ENCODE results near the gene NPAS3. TPM values are rescaled to one million over a fixed set of nuclear protein-coding genes. Genes with fewer than 3 reads are reported as not detected.

The NPAS3 gene
- total RNA-seq, 4 donors from 2014 or later, result 1.5 to 12.3 (median 3.4) TPM

DNA sequence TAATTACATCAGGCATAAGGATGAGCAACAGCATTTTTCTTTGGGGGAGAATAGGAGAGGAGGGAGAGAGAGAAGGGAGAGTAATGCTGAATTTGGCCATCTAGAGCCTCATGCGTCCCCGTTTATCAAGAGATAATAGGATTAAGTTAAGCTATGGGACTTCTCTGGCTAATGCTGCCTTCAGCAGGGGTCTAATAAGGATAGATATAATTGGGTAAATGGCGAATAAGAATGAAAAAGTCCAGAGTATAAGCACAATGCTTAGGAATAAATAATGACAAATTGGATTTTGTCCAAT lies 542.2 kb downstream of the NPAS3 start:
- no peak overlapping the region for H3K27ac ChIP-seq
- WGBS, 2 donors, result 91 to 95% methylated on average over 3 of the region's 3 CpGs
- H3K9me3 ChIP-seq, result no peaks in the 10 kb centered on the region
- peaks cover 0 to 10% (median 0%) of the 10 kb centered on the region in 4 donors for H3K4me1 ChIP-seq
- no peak for DNase-seq (ENCODE audit: low spot score in 2 of 2)
- no peaks in the 10 kb centered on the region for H3K36me3 ChIP-seq
- H3K27me3 ChIP-seq, result no peaks in the 10 kb centered on the region
- no peak for TF ChIP-seq POLR2A (IDR thresholded peaks at IDR 0.05)
- H3K4me3 ChIP-seq, result no peak overlapping the region

DNA sequence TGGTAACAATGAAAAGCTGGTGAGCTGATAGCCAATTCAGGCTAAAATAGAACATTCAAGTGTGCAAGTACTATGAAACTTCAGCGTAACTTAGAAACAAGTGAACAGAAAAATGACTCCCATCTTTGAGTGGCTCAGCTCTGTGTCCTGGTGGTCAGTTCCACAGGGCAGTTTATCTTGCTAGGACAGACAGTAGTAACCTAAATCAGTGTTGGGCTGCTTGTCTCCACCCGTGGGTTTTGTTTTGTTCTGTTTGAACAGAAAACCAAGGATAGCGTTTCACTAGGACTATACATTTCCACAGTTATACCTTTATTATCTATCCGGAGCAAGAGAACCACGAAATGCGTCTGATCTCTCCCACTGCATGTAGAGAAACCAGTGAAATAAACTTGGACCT lies 544.4 kb downstream of the NPAS3 start:
- Histone ChIP-seq H3K27me3 (no peaks in the 10 kb centered on the region), H3K36me3 (no peaks in the 10 kb centered on the region), H3K9me3 (no peaks in the 10 kb centered on the region), H3K4me3 (no peak overlapping the region), H3K27ac (no peak overlapping the region), H3K4me1 (peaks cover 0 to 10% (median 0%) of the 10 kb centered on the region in 4 donors)
- TF ChIP-seq EP300 (IDR thresholded peaks at IDR 0.05) (no peak), POLR2A (IDR thresholded peaks at IDR 0.05) (no peak)
- TF ChIP-seq, protein P1, sequence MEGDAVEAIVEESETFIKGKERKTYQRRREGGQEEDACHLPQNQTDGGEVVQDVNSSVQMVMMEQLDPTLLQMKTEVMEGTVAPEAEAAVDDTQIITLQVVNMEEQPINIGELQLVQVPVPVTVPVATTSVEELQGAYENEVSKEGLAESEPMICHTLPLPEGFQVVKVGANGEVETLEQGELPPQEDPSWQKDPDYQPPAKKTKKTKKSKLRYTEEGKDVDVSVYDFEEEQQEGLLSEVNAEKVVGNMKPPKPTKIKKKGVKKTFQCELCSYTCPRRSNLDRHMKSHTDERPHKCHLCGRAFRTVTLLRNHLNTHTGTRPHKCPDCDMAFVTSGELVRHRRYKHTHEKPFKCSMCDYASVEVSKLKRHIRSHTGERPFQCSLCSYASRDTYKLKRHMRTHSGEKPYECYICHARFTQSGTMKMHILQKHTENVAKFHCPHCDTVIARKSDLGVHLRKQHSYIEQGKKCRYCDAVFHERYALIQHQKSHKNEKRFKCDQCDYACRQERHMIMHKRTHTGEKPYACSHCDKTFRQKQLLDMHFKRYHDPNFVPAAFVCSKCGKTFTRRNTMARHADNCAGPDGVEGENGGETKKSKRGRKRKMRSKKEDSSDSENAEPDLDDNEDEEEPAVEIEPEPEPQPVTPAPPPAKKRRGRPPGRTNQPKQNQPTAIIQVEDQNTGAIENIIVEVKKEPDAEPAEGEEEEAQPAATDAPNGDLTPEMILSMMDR (IDR thresholded peaks at IDR 0.05), result no peak
- WGBS, 2 donors, result 90 to 92% methylated on average over 6 of the region's 6 CpGs
- DNase-seq (ENCODE audit: low spot score in 2 of 2), result no peak

DNA sequence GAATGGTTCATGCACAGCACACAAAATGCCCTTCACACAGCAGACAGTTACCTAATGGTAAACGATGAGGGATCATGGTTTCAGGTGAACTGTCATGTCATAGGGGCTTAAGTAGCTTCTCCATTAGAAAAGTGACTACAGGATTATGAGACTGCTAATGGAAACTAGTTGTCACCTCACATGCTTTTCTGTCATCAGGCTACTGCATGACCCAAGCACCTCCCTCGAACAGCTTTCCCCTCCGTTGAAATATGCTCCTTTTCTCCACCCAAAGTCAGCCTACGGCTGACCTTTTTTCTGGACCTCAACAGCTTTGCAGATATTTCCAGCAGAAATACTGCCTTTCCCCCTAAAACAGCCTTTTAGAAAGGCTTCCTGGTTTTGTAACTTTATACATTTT lies 544.9 kb downstream of the NPAS3 start:
- TF ChIP-seq POLR2A (IDR thresholded peaks at IDR 0.05) (no peak), EP300 (IDR thresholded peaks at IDR 0.05) (no peak)
- TF ChIP-seq, protein P1 (IDR thresholded peaks at IDR 0.05), result no peak
- no peaks in the 10 kb centered on the region for H3K9me3 ChIP-seq
- peaks cover 0 to 10% (median 0%) of the 10 kb centered on the region in 4 donors for H3K4me1 ChIP-seq
- WGBS, 2 donors, result 68 to 78% methylated on average over 4 of the region's 4 CpGs
- no peaks in the 10 kb centered on the region for H3K36me3 ChIP-seq
- no peak overlapping the region for H3K4me3 ChIP-seq
- no peaks in the 10 kb centered on the region for H3K27me3 ChIP-seq
- no peak overlapping the region for H3K27ac ChIP-seq
- no peak for DNase-seq (ENCODE audit: low spot score in 2 of 2)

DNA sequence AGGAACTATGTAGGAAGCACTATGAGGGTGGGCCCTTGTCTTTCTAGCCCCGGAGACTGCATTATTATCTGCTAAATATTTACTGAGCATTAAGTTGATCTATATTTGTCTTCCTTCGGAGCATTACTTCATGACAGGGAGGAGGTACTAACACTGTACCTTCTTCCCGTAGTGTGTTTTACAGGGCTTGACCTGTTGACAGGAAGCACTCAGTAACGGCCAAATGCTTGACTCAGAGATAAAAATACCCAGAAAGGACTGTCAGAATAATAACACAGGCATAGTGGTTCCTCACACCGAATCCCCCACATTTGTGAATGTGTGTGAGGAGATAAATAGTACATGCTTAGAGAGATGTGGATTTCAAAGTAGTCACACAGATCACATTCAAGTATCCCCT lies 545.6 kb downstream of the NPAS3 start:
- Histone ChIP-seq H3K36me3 (no peaks in the 10 kb centered on the region), H3K27ac (no peak overlapping the region), H3K27me3 (no peaks in the 10 kb centered on the region), H3K4me1 (peaks cover 0 to 10% (median 0%) of the 10 kb centered on the region in 4 donors), H3K9me3 (no peaks in the 10 kb centered on the region), H3K4me3 (no peak overlapping the region)
- WGBS, 2 donors, result 39 to 58% methylated on average over 5 of the region's 5 CpGs
- TF ChIP-seq POLR2A (IDR thresholded peaks at IDR 0.05) (no peak), EP300 (IDR thresholded peaks at IDR 0.05) (no peak)
- TF ChIP-seq, protein P1 (IDR thresholded peaks at IDR 0.05), result no peak
- no peak for DNase-seq (ENCODE audit: low spot score in 2 of 2)

DNA sequence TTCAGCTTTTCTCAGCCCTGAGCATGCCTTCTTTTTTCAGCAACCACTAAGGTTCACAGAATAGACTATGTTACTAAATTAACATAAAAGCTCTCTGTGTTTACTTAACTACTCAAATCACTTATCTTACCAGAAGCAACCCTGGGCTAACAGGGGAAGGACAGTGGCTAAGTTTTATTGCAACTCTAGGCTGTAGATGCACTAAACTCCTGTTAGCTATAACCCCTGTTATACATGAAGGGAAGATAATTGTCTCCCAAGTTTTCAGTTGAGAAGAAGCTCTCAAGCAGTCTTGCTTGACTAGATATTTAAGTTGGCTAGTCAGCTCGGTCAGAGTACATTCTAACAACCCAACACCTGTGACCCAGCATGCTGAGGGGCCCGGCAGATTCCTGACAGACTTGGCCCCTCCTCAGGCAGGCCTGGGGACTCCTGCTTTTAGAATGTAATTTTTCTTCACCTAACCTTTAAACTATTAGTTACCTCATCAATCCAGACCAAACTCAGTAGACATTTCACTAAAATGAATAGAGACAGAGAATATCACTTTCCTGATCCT lies 547.7 kb downstream of the NPAS3 start:
- Histone ChIP-seq H3K36me3 (no peaks in the 10 kb centered on the region), H3K4me1 (peaks cover 0 to 4% (median 0%) of the 10 kb centered on the region in 4 donors), H3K27me3 (no peaks in the 10 kb centered on the region), H3K4me3 (no peak overlapping the region), H3K27ac (no peak overlapping the region), H3K9me3 (no peaks in the 10 kb centered on the region)
- no peak for TF ChIP-seq POLR2A (IDR thresholded peaks at IDR 0.05)
- TF ChIP-seq EP300 (IDR thresholded peaks at IDR 0.05), result no peak
- TF ChIP-seq, protein P1 (IDR thresholded peaks at IDR 0.05), result no peak
- 60 to 92% methylated on average over 2 of the region's 2 CpGs for WGBS, 2 donors
- DNase-seq (ENCODE audit: low spot score in 2 of 2), result no peak

DNA sequence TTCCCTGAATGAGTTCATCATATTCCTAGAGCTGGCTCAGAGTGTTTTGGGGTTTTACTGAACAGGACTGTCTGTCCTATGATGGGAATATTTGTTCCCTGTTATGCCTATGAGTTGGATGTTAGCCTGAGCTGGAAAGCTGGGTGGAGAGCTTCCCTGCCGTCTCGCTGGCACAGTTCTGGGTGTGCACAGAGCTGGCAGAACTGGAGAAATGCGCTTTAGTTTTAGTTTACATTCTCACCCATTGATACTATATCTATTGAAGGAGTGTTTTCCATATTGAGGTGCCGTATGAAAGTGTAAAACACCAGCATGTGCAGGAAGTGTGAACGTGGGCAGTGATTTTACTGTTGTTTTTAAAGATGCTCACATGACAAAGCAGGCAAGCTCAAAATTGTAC lies 549.9 kb downstream of the NPAS3 start:
- Histone ChIP-seq H3K27ac (no peak overlapping the region), H3K9me3 (no peaks in the 10 kb centered on the region), H3K4me1 (no peaks in the 10 kb centered on the region), H3K36me3 (no peaks in the 10 kb centered on the region), H3K4me3 (no peak overlapping the region), H3K27me3 (no peaks in the 10 kb centered on the region)
- WGBS, 2 donors, result 78 to 85% methylated on average over 5 of the region's 5 CpGs
- TF ChIP-seq POLR2A (IDR thresholded peaks at IDR 0.05) (no peak), EP300 (IDR thresholded peaks at IDR 0.05) (no peak)
- TF ChIP-seq, protein P1 (IDR thresholded peaks at IDR 0.05), result no peak
- no peak for DNase-seq (ENCODE audit: low spot score in 2 of 2)

All from tibial nerve (tissue), 4 donors.